ENCODE data around the gene ZDHHC16. TPM values are rescaled to one million over a fixed set of nuclear protein-coding genes. Genes with fewer than 3 reads are reported as not detected.

The ZDHHC16 gene
- total RNA-seq, 4 donors from 2014 or later, result 36.1 to 52.5 (median 36.5) TPM

DNA sequence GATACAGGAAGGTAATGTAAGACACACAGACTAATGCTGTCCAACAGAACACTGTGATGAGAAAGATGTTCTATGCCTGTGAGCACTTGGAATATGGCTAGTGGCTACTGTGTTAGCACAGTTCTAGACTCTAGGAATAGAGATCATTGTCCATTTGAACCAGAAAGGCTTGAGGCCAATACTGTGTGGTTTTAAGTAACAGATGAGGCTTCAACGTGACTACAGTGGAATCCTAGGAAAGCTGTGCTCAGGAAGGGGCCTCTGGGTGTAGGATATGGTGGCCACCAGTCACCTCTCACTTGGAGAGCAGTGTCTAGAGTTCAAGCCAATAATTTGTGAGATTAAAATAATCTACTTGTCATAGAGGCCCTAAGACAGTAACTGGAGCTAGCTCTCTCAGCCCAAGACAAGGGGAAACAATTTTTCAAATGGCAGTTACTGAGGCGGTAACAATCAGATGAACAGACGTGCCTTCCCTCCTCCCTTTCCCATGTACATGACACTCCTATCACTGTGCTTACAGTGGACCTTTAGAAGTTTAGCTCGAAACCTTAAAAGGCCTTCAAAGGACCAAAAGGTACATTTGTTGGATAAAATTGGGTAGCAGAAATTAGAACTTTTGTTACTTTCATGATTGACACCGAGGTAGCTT, 10.2 kb downstream of the ZDHHC16 start:
- Histone ChIP-seq H3K36me3 (peaks cover 44 to 48% of the 10 kb centered on the region in 2 donors), H3K4me1 (peaks cover 0 to 16% of the 10 kb centered on the region in 2 donors), H3K27ac (no peak overlapping the region), H3K4me3 (replicated peaks in 1 of 3) (no peak overlapping the region), H3K9me3 (no peaks in the 10 kb centered on the region), H3K27me3 (no peaks in the 10 kb centered on the region)
- intact Hi-C loops (cut with DNase I), result no loop called here
- DNase-seq, result no peak
- TF ChIP-seq POLR2A (IDR thresholded peaks at IDR 0.05), result no peak
- 91 to 93% methylated on average over 5 of the region's 5 CpGs for WGBS, 2 donors

DNA sequence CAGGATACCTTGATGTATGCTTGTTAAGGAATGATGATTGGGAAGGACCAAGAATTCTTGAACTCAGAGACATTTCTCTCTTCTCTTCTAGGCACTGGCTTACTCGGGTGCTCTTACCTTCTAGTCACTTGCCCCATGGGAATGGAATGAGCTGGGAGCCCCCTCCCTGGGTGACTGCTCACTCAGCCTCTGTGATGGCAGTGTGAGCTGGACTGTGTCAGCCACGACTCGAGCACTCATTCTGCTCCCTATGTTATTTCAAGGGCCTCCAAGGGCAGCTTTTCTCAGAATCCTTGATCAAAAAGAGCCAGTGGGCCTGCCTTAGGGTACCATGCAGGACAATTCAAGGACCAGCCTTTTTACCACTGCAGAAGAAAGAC, 10.7 kb downstream of the ZDHHC16 start:
- no peaks in the 10 kb centered on the region for H3K9me3 ChIP-seq
- intact Hi-C loops (cut with DNase I), result no loop called here
- peak; percentile 50 to 56 for DNase-seq
- WGBS, 2 donors, result 19 to 41% methylated on average over 3 of the region's 3 CpGs
- H3K27ac ChIP-seq, result no peak overlapping the region
- peaks cover 50 to 53% of the 10 kb centered on the region in 2 donors for H3K36me3 ChIP-seq
- TF ChIP-seq, protein P1, sequence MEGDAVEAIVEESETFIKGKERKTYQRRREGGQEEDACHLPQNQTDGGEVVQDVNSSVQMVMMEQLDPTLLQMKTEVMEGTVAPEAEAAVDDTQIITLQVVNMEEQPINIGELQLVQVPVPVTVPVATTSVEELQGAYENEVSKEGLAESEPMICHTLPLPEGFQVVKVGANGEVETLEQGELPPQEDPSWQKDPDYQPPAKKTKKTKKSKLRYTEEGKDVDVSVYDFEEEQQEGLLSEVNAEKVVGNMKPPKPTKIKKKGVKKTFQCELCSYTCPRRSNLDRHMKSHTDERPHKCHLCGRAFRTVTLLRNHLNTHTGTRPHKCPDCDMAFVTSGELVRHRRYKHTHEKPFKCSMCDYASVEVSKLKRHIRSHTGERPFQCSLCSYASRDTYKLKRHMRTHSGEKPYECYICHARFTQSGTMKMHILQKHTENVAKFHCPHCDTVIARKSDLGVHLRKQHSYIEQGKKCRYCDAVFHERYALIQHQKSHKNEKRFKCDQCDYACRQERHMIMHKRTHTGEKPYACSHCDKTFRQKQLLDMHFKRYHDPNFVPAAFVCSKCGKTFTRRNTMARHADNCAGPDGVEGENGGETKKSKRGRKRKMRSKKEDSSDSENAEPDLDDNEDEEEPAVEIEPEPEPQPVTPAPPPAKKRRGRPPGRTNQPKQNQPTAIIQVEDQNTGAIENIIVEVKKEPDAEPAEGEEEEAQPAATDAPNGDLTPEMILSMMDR (IDR thresholded peaks at IDR 0.05), result no peak
- TF ChIP-seq POLR2A (IDR thresholded peaks at IDR 0.05), result no peak
- no peaks in the 10 kb centered on the region for H3K27me3 ChIP-seq
- no peak overlapping the region for H3K4me3 ChIP-seq (replicated peaks in 1 of 3)
- H3K4me1 ChIP-seq, result peaks cover 0 to 16% of the 10 kb centered on the region in 2 donors

DNA sequence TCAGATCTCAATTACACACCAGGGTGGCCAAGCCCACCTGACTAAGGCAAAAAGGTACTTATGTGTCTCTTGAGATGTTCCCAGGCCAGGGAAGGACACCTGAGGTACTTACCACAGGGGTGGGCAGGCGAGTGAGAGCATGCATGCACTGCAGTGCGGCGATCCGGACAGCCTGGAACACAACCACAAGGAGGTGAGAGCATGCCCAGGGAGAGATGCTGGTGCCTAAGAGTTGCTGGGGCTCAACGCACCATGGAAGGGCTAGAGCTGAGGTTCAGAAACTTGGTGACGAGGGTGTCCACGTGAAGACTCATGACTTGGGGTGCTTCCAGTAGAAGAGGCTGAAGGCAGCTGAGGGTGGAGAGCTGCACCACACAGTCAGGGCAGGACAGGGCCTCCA, 13.1 kb downstream of the ZDHHC16 start:
- Histone ChIP-seq H3K27me3 (no peaks in the 10 kb centered on the region), H3K4me3 (replicated peaks in 1 of 3) (no peak overlapping the region), H3K36me3 (peaks cover 66 to 67% of the 10 kb centered on the region in 2 donors), H3K27ac (no peak overlapping the region), H3K4me1 (peaks cover 0 to 16% of the 10 kb centered on the region in 2 donors), H3K9me3 (no peaks in the 10 kb centered on the region)
- intact Hi-C loops (cut with DNase I), result no loop called here
- TF ChIP-seq, protein P1 (IDR thresholded peaks at IDR 0.05), result no peak
- TF ChIP-seq POLR2A (IDR thresholded peaks at IDR 0.05), result no peak
- WGBS, 2 donors, result 88 to 96% methylated on average over 7 of the region's 7 CpGs
- DNase-seq, result no peak

DNA sequence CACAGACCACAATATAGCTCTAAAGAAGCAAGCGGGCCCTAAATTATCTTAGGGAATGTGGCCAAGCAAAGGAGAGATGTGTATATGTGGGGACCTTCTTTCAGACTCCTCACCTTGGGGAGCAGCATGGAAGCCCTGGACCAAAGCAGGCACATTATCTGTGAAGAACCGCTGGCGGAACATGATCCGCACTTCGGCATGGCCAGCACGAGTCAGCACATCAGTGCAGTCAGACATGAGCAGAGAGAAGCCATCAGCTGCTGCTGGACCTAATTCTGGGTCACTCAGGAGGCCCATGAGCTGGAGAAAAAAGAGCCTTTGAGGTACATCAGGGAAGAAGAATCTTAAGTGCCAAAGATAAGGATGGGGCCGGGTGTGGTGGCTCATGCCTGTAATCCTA, 14.0 kb downstream of the ZDHHC16 start:
- Histone ChIP-seq H3K4me3 (replicated peaks in 1 of 3) (no peak overlapping the region), H3K27ac (no peak overlapping the region), H3K4me1 (peaks cover 0 to 9% of the 10 kb centered on the region in 2 donors), H3K36me3 (peaks cover 68 to 75% of the 10 kb centered on the region in 2 donors), H3K27me3 (no peaks in the 10 kb centered on the region), H3K9me3 (no peaks in the 10 kb centered on the region)
- intact Hi-C loops (cut with DNase I), result no loop called here
- no peak for DNase-seq
- TF ChIP-seq, protein P1 (IDR thresholded peaks at IDR 0.05), result no peak
- no peak for TF ChIP-seq POLR2A (IDR thresholded peaks at IDR 0.05)
- 89 to 95% methylated on average over 7 of the region's 7 CpGs for WGBS, 2 donors

DNA sequence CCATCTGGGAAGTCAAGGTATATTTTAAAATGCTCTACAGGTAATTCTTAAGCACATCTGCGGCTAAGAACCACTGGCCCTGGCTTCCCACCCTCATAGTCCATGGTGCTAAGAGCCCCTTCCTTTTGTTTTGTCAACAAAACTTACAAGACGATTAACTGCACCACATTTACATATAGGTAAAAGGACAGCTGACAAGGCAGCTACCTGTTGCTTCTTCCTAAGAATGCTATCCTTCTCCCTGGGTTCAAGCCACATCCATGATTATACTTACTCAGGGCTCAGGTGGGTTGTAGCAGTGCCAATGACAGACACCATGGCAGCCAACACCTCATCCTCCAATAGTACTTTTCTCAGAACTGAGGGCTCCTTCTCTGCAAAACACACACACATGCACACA, 16.3 kb downstream of the ZDHHC16 start:
- TF ChIP-seq, protein P1 (IDR thresholded peaks at IDR 0.05), result no peak
- no peak for TF ChIP-seq POLR2A (IDR thresholded peaks at IDR 0.05)
- H3K27ac ChIP-seq, result no peak overlapping the region
- H3K27me3 ChIP-seq, result no peaks in the 10 kb centered on the region
- no peaks in the 10 kb centered on the region for H3K4me1 ChIP-seq
- no peaks in the 10 kb centered on the region for H3K9me3 ChIP-seq
- 97 to 100% methylated on average over 2 of the region's 2 CpGs for WGBS, 2 donors
- intact Hi-C loops (cut with DNase I), result no loop called here
- no peak overlapping the region for H3K4me3 ChIP-seq (replicated peaks in 1 of 3)
- peaks cover 81 to 88% of the 10 kb centered on the region in 2 donors for H3K36me3 ChIP-seq
- DNase-seq, result no peak
